CD14-positive monocyte (primary cell): Measurements from ENCODE around the gene MTA1. TPM values are rescaled to one million over a fixed set of nuclear protein-coding genes. Genes with fewer than 3 reads are reported as not detected.

Experiments
- DNase-seq, 3 donors: peaks; one replicate each; pipeline ENCODE4 v3.0.0-alpha.2; 2011 to 2022
- H2AFZ ChIP-seq: 2 replicates; pipeline ENCODE4 v1.6.0; 2012; ENCODE audit warnings: mild to moderate bottlenecking, low read depth, low read length, inconsistent platforms; ENCODE audit not compliant: insufficient read depth, poor library complexity, severe bottlenecking
- H3K27ac ChIP-seq, 2 donors: 1 replicate in 1 of 2; 2 replicates in 1 of 2; pipeline ENCODE4 v1.5.1; 2012 to 2013; ENCODE audit warnings: low read length in 2 of 2, control low read depth in 1 of 2, inconsistent platforms in 1 of 2, low read depth in 1 of 2, mild to moderate bottlenecking in 1 of 2
- H3K27me3 ChIP-seq, 2 donors: one replicate each; pipeline versions ENCODE4 v1.6.0 to v1.6.1; 2011 to 2013; ENCODE audit warnings: low read length in 2 of 2; ENCODE audit not compliant: control insufficient read depth in 2 of 2, insufficient read depth in 2 of 2
- H3K36me3 ChIP-seq, 2 donors: replicated peaks in 1 of 2; 1 replicate in 1 of 2; 2 replicates in 1 of 2; pipeline versions ENCODE4 v1.5.1 to v1.6.1; 2012 to 2013; ENCODE audit warnings: low read length in 2 of 2, control low read depth in 1 of 2, inconsistent platforms in 1 of 2, mild to moderate bottlenecking in 1 of 2; ENCODE audit not compliant: insufficient read depth in 2 of 2, control insufficient read depth in 1 of 2
- H3K4me1 ChIP-seq, 2 donors: 1 replicate in 1 of 2; 2 replicates in 1 of 2; pipeline versions ENCODE4 v1.5.1 to v1.6.1; 2012 to 2013; ENCODE audit warnings: low read length in 2 of 2, control low read depth in 1 of 2, inconsistent platforms in 1 of 2, mild to moderate bottlenecking in 1 of 2, moderate library complexity in 1 of 2; ENCODE audit not compliant: insufficient read depth in 2 of 2, control insufficient read depth in 1 of 2
- H3K4me2 ChIP-seq: replicated peaks from 2 replicates; pipeline ENCODE3; 2012; ENCODE audit warnings: low read length, moderate library complexity, mild to moderate bottlenecking; ENCODE audit not compliant: poor library complexity, severe bottlenecking; ENCODE audit errors: extremely low read depth
- H3K4me3 ChIP-seq, 3 experiments: fragments of 200-600 bp in 1 of 3; sonication (generic) in 1 of 3; replicated peaks in 1 of 3; 1 replicate in 2 of 3; 2 replicates in 1 of 3; pipeline ENCODE4 v1.5.1; 2011 to 2013; ENCODE audit warnings: low read length in 3 of 3, mild to moderate bottlenecking in 3 of 3, control low read depth in 2 of 3, low read depth in 2 of 3, inconsistent platforms in 1 of 3, moderate library complexity in 1 of 3
- H3K79me2 ChIP-seq: 2 replicates; pipeline ENCODE4 v1.6.0; 2012; ENCODE audit warnings: mild to moderate bottlenecking, control low read depth, inconsistent platforms, low read length, moderate library complexity; ENCODE audit not compliant: insufficient read depth
- H3K9ac ChIP-seq: 2 replicates; pipeline ENCODE4 v1.6.0; 2017; ENCODE audit warnings: low read length, mild to moderate bottlenecking; ENCODE audit not compliant: insufficient read depth, poor library complexity, severe bottlenecking
- H3K9me3 ChIP-seq, 2 donors: replicated peaks in 1 of 2; 1 replicate in 1 of 2; 2 replicates in 1 of 2; pipeline versions ENCODE4 v1.5.1 to v1.6.1; 2012 to 2013; ENCODE audit warnings: low read length in 2 of 2, control low read depth in 1 of 2; ENCODE audit not compliant: control insufficient read depth in 1 of 2, insufficient read depth in 1 of 2
- H4K20me1 ChIP-seq: 2 replicates; pipeline ENCODE4 v1.6.0; 2012; ENCODE audit warnings: mild to moderate bottlenecking, low read length, control low read depth, moderate library complexity; ENCODE audit not compliant: insufficient read depth
- H3K27ac Mint-ChIP-seq, 7 donors: one replicate each; pipeline ENCODE4 v1.8.0; 2020; ENCODE audit warnings: mild to moderate bottlenecking in 7 of 7, mixed read lengths in 7 of 7, moderate library complexity in 6 of 7, inconsistent platforms in 2 of 7
- H3K27me3 Mint-ChIP-seq, 3 donors: one replicate each; pipeline ENCODE4 v1.8.0; 2021 to 2022; ENCODE audit warnings: low read depth in 3 of 3, mild to moderate bottlenecking in 3 of 3, mixed read lengths in 3 of 3, moderate library complexity in 3 of 3, inconsistent platforms in 1 of 3
- H3K36me3 Mint-ChIP-seq, 2 donors: one replicate each; pipeline ENCODE4 v1.8.0; 2020; ENCODE audit warnings: mixed read lengths in 2 of 2, inconsistent platforms in 1 of 2, mild to moderate bottlenecking in 1 of 2
- H3K4me1 Mint-ChIP-seq: one replicate; pipeline ENCODE4 v1.8.0; 2020; ENCODE audit warnings: mild to moderate bottlenecking, mixed read lengths
- H3K4me3 Mint-ChIP-seq, 2 donors: one replicate each; pipeline ENCODE4 v1.8.0; 2020; ENCODE audit warnings: mild to moderate bottlenecking in 2 of 2, mixed read lengths in 2 of 2, moderate library complexity in 1 of 2
- H3K9me3 Mint-ChIP-seq, 7 donors: one replicate each; pipeline ENCODE4 v1.8.0; 2020 to 2022; ENCODE audit warnings: mixed read lengths in 7 of 7, mild to moderate bottlenecking in 6 of 7, moderate library complexity in 6 of 7, inconsistent platforms in 2 of 7
- CTCF ChIP-seq: fragments of 200-600 bp; IDR thresholded peaks from one replicate; pipeline ENCODE4 v1.8.0; 2022; ENCODE audit warnings: antibody characterized with exemption, mild to moderate bottlenecking
- WGBS: methylation state at CpG from one replicate; pipeline ENCODE4 v1.1.5; 2013; ENCODE audit warnings: missing lambda C conversion rate; ENCODE audit not compliant: insufficient coverage; 5-methylcytosine and 5-hydroxymethylcytosine counted together
- intact Hi-C, 2 donors: fragments of 100-400 bp; cut with micrococcal nuclease; formaldehyde crosslinking; loops; one replicate each; pipeline versions ENCODE4 v1.15.0 to v1.15.1; 2023
- polyA plus RNA-seq, 3 donors: library from polyadenylated mRNA; depleted of rRNA in 1 of 3; unstranded in 2 of 3; stranded (reverse) in 1 of 3; fragments of 300-500 nt in 2 of 3; fragments of >200 nt in 1 of 3; fragmentation: Illumina TruSeq in 2 of 3; gene quantifications; 1 replicate in 2 of 3; 2 replicates in 1 of 3; pipeline ENCODE4 v1.2.3, GENCODE V29; 2012 to 2021

The MTA1 gene
- polyA plus RNA-seq, 3 donors = 0.91 to 102 (median 2.0) TPM

GRCh38 chr14:105421723-105422615 is 2.3 kb downstream of the MTA1 start:
- H3K4me2 ChIP-seq = peak overlapping the region; percentile 74
- peak overlapping the region in 1 of 3 experiments; percentile 76 for H3K4me3 ChIP-seq
- H3K9me3 Mint-ChIP-seq = peaks cover 0 to 3% (median 0%) of the 10 kb centered on the region in 7 donors
- peak overlapping the region; percentile 60 to 63 for H3K4me3 Mint-ChIP-seq
- WGBS = 33% methylated on average over 27 of the region's 32 CpGs
- peaks cover 66% of the 10 kb centered on the region for H3K79me2 ChIP-seq
- H3K27me3 ChIP-seq = peaks cover 0 to 5% of the 10 kb centered on the region in 2 donors
- H4K20me1 ChIP-seq = peaks cover 54% of the 10 kb centered on the region
- DNase-seq = no peak
- H3K4me1 ChIP-seq = peaks cover 26 to 34% of the 10 kb centered on the region in 2 donors
- peak overlapping the region; percentile 60 for H3K9ac ChIP-seq
- intact Hi-C loops = no loop called here
- peaks cover 28% of the 10 kb centered on the region for H3K4me1 Mint-ChIP-seq
- no peak for TF ChIP-seq CTCF
- peaks cover 8 to 18% of the 10 kb centered on the region in 2 donors for H3K36me3 ChIP-seq
- H3K27ac Mint-ChIP-seq = peak overlapping the region in 1 of 7 donors; percentile 41
- H3K36me3 Mint-ChIP-seq = peaks cover 12 to 35% of the 10 kb centered on the region in 2 donors
- no peak overlapping the region for H2AFZ ChIP-seq
- peaks cover 2 to 11% (median 6%) of the 10 kb centered on the region in 3 donors for H3K27me3 Mint-ChIP-seq
- peaks cover 0 to 2% of the 10 kb centered on the region in 2 donors for H3K9me3 ChIP-seq
- no peak overlapping the region for H3K27ac ChIP-seq

GRCh38 chr14:105422695-105423487 is 3.3 kb downstream of the MTA1 start:
- H3K36me3 ChIP-seq = peaks cover 8 to 21% of the 10 kb centered on the region in 2 donors
- H3K79me2 ChIP-seq = peaks cover 74% of the 10 kb centered on the region
- peaks cover 26 to 34% of the 10 kb centered on the region in 2 donors for H3K4me1 ChIP-seq
- Mint-ChIP-seq H3K4me3 (no peak overlapping the region), H3K36me3 (peaks cover 19 to 42% of the 10 kb centered on the region in 2 donors), H3K4me1 (peaks cover 28% of the 10 kb centered on the region), H3K9me3 (peaks cover 0 to 4% (median 2%) of the 10 kb centered on the region in 7 donors), H3K27ac (no peak overlapping the region), H3K27me3 (peaks cover 2 to 7% (median 6%) of the 10 kb centered on the region in 3 donors)
- intact Hi-C loops = no loop called here
- H3K9ac ChIP-seq = no peak overlapping the region
- H2AFZ ChIP-seq = no peak overlapping the region
- no peak for DNase-seq
- peaks cover 62% of the 10 kb centered on the region for H4K20me1 ChIP-seq
- WGBS = 82% methylated on average over 18 of the region's 21 CpGs
- H3K4me2 ChIP-seq = no peak overlapping the region
- no peak overlapping the region for H3K27ac ChIP-seq
- peaks cover 0 to 5% of the 10 kb centered on the region in 2 donors for H3K9me3 ChIP-seq
- H3K27me3 ChIP-seq = peaks cover 0 to 5% of the 10 kb centered on the region in 2 donors
- TF ChIP-seq CTCF = no peak
- H3K4me3 ChIP-seq = no peak overlapping the region
